Liver (tissue), 3 donors: ENCODE data around the gene OR10G8.

Source experiments
- EGR1 ChIP-seq, 2 donors: IDR thresholded peaks; 2 replicates each; pipeline ENCODE4 v1.6.1; 2016 to 2018; ENCODE audit warnings: antibody characterized with exemption in 2 of 2, low read depth in 2 of 2
- NR2F2 ChIP-seq: IDR thresholded peaks from 2 replicates; pipeline ENCODE4 v1.6.1; 2016; ENCODE audit warnings: antibody characterized with exemption
- RAD21 ChIP-seq, 2 donors: IDR thresholded peaks; 2 replicates each; pipeline ENCODE4 v1.6.1; 2016; ENCODE audit warnings: antibody characterized with exemption in 2 of 2, mild to moderate bottlenecking in 2 of 2
- SP1 ChIP-seq: IDR thresholded peaks from 2 replicates; pipeline ENCODE4 v1.6.1; 2018; ENCODE audit warnings: antibody characterized with exemption, mild to moderate bottlenecking
- YY1 ChIP-seq: IDR thresholded peaks from 2 replicates; pipeline ENCODE4 v1.6.1; 2016; ENCODE audit warnings: antibody characterized with exemption, mild to moderate bottlenecking
- TF ChIP-seq, protein P1 (sequence below): fragments of 150-350 bp; IDR thresholded peaks from 2 replicates; pipeline ENCODE4 v1.5.1; 2017; ENCODE audit warnings: improper control_type of control experiment, low read depth, low read length; ENCODE audit not compliant: missing input control
- TF ChIP-seq, protein P2 (sequence below): IDR thresholded peaks from 2 replicates; pipeline ENCODE4 v1.6.1; 2016; ENCODE audit warnings: antibody characterized with exemption
- TF ChIP-seq, protein P3 (sequence below): IDR thresholded peaks from 2 replicates; pipeline ENCODE4 v1.6.1; 2016; ENCODE audit warnings: antibody characterized with exemption
- donor health status: healthy.
- donor health status: healthy.

DNA sequence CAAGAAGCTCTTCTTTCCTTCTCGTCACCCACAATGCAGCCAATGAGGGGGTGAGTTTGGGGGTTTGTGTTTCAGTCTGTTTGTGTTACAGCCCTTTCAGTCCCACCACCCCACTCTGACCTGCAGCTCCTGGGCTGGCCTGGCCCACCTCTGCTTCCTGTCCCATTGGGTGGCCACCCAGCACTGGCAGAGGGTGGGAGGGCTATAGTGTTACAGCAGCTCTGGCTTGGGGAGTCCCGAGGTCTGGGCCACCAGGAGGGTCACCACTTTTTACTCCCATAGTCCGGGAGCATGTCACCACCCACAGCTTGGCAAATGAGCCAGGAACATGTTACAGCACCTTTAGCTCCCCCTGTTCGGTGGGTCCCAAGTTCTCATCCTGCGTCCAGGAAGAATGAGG, 47.3 kb upstream of the OR10G8 start:
- TF ChIP-seq, protein P1, sequence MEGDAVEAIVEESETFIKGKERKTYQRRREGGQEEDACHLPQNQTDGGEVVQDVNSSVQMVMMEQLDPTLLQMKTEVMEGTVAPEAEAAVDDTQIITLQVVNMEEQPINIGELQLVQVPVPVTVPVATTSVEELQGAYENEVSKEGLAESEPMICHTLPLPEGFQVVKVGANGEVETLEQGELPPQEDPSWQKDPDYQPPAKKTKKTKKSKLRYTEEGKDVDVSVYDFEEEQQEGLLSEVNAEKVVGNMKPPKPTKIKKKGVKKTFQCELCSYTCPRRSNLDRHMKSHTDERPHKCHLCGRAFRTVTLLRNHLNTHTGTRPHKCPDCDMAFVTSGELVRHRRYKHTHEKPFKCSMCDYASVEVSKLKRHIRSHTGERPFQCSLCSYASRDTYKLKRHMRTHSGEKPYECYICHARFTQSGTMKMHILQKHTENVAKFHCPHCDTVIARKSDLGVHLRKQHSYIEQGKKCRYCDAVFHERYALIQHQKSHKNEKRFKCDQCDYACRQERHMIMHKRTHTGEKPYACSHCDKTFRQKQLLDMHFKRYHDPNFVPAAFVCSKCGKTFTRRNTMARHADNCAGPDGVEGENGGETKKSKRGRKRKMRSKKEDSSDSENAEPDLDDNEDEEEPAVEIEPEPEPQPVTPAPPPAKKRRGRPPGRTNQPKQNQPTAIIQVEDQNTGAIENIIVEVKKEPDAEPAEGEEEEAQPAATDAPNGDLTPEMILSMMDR = no peak
- TF ChIP-seq, protein P2, sequence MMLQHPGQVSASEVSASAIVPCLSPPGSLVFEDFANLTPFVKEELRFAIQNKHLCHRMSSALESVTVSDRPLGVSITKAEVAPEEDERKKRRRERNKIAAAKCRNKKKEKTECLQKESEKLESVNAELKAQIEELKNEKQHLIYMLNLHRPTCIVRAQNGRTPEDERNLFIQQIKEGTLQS = no peak
- no peak for TF ChIP-seq RAD21 (IDR thresholded peaks at IDR 0.05)
- TF ChIP-seq, protein P3, sequence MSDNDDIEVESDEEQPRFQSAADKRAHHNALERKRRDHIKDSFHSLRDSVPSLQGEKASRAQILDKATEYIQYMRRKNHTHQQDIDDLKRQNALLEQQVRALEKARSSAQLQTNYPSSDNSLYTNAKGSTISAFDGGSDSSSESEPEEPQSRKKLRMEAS = no peak
- TF ChIP-seq NR2F2 = no peak
- TF ChIP-seq SP1 = no peak
- no peak for TF ChIP-seq YY1
- TF ChIP-seq EGR1 (IDR thresholded peaks at IDR 0.05; ENCODE audit: low read depth in 2 of 2) = no peak
